Jurkat, Clone E6-1 (cell line): Measurements from ENCODE around the gene DIS3L2.
"Not testable (repeated sequence)": the region's sequence is repeated elsewhere in the genome, so short reads cannot be mapped to it uniquely, and the experiment has no call there.

Experiments
- DNase-seq: peaks from one replicate; pipeline ENCODE4 v3.0.0-alpha.2; 2011; ENCODE audit warnings: low read depth, low spot score
- H3K4me3 ChIP-seq: 2 replicates; pipeline ENCODE4 v1.5.1; 2011; ENCODE audit warnings: mild to moderate bottlenecking, low read length, control low read depth, moderate library complexity

DIS3L2 gene

GRCh38 chr2:232331061-232331460 is 369.5 kb downstream of the DIS3L2 start:
- not testable (repeated sequence) for H3K4me3 ChIP-seq

GRCh38 chr2:232331641-232332040 is 370.1 kb downstream of the DIS3L2 start:
- not testable (repeated sequence) for DNase-seq

More at GRCh38 chr2:232331061-232331460, 369.5 kb downstream of the DIS3L2 start:
- not testable (repeated sequence) for DNase-seq

GRCh38 chr2:232332244-232332939 is 370.9 kb downstream of the DIS3L2 start:
- not testable (repeated sequence) for H3K4me3 ChIP-seq, DNase-seq

More at GRCh38 chr2:232331641-232332040, 370.1 kb downstream of the DIS3L2 start:
- H3K4me3 ChIP-seq = not testable (repeated sequence)

GRCh38 chr2:232332940-232333259 is 371.4 kb downstream of the DIS3L2 start:
- no peak for DNase-seq
- no peak overlapping the region for H3K4me3 ChIP-seq

- H3K4me3 ChIP-seq = no peak overlapping the region
- DNase-seq = no peak
Observed at GRCh38 chr2:232333361-232334135, 372.0 kb downstream of the DIS3L2 start.

GRCh38 chr2:232334136-232334884 is 372.8 kb downstream of the DIS3L2 start:
- not testable (repeated sequence) for DNase-seq, H3K4me3 ChIP-seq

GRCh38 chr2:232334885-232335205 is 373.3 kb downstream of the DIS3L2 start:
- DNase-seq = not testable (repeated sequence)

GRCh38 chr2:232335206-232335858 is 373.8 kb downstream of the DIS3L2 start:
- DNase-seq, H3K4me3 ChIP-seq: not testable (repeated sequence)

More at GRCh38 chr2:232334885-232335205, 373.3 kb downstream of the DIS3L2 start:
- H3K4me3 ChIP-seq = not testable (repeated sequence)

- no peak overlapping the region for H3K4me3 ChIP-seq
- DNase-seq = no peak
Observed at GRCh38 chr2:232335859-232336215, 374.3 kb downstream of the DIS3L2 start.

- no peak overlapping the region for H3K4me3 ChIP-seq
- DNase-seq = no peak
Observed at GRCh38 chr2:232336241-232336736, 374.8 kb downstream of the DIS3L2 start.

- H3K4me3 ChIP-seq = no peak overlapping the region
- no peak for DNase-seq
Observed at GRCh38 chr2:232336981-232337720, 375.6 kb downstream of the DIS3L2 start.

- DNase-seq, H3K4me3 ChIP-seq: not testable (repeated sequence)
Observed at GRCh38 chr2:232338094-232338758, 376.7 kb downstream of the DIS3L2 start.

GRCh38 chr2:232338759-232339106 is 377.2 kb downstream of the DIS3L2 start:
- H3K4me3 ChIP-seq = no peak overlapping the region
- DNase-seq = no peak

GRCh38 chr2:232339121-232340081 is 377.9 kb downstream of the DIS3L2 start:
- DNase-seq = no peak
- H3K4me3 ChIP-seq = no peak overlapping the region

GRCh38 chr2:232340171-232340935 is 378.8 kb downstream of the DIS3L2 start:
- no peak for DNase-seq
- H3K4me3 ChIP-seq = no peak overlapping the region

GRCh38 chr2:232341061-232341738 is 379.7 kb downstream of the DIS3L2 start:
- no peak overlapping the region for H3K4me3 ChIP-seq
- DNase-seq = no peak
